Measurements from ENCODE around the gene TMEM140.

The TMEM140 gene

DNA sequence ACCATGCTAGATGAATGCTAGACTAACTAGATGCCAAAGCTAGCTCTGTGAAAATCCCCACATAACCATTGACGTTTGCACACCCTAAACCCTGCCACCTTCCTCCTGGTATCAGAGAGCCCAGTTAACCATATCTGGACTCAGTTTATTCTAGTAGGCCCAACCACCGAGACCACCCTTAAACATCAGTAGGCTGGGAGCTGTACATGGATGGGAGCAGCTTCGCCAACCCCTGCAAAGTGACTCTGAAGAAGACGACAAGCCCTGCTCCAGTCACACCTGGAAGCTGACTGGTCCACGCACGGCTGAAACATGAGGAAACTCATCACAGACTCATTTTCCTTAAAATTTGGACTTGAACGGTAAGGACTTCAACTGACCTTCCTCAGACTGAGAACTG lies 27.1 kb downstream of the TMEM140 start:
- no peak for DNase-seq (ENCODE audit: low read depth in 2 of 2)

DNA sequence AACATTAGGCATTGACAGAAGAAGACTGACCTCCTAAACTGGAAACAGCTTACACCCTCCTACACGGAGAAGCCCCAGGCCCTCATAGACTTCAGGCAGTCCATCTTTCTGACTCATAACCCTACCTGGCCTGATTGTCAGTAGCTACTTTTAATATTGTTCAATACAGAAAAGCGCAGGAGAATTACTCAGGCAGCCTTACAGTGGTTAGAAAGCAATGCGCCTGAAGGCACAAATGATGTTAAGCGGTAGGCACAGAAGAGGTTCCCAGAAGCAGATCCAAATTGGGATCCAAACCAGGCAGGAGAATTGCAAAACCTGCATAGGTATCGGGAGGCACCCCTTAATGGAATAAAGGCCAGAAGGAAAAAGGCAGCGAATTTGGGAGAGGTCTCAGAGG lies 28.1 kb downstream of the TMEM140 start:
- no peak for DNase-seq (ENCODE audit: low read depth in 2 of 2)

DNA sequence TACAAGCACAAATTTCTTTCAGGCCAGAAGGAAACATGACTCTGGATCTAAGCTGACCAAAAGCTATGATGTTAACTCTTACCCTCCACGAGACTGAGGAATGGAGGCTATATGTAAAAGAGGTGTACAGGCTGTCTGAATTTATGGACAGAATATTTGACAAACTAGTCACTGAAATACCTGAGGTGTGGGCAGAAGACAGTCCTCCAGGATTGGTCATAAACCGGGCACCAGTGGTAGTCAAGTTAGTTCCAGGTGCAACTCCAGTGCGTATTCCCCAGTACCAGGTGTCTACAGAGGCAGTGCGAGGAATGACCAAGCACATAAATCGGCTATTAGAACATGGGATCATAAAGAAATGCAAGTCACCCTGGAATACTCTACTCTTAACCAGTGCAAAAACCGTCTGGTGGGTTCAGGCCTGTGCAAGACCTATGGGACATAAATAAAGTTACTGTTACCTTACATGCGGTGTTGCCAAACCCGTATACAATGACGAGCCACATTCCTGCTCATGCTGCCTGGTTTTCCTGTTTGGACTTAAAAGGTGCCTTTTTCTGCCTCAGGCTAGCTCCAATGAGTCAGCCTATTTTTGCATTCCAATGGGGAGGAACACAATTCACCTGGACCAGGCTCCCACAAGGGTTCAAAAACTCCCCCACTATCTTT lies 29.3 kb downstream of the TMEM140 start:
- DNase-seq (ENCODE audit: low read depth in 2 of 2), result no peak

DNA sequence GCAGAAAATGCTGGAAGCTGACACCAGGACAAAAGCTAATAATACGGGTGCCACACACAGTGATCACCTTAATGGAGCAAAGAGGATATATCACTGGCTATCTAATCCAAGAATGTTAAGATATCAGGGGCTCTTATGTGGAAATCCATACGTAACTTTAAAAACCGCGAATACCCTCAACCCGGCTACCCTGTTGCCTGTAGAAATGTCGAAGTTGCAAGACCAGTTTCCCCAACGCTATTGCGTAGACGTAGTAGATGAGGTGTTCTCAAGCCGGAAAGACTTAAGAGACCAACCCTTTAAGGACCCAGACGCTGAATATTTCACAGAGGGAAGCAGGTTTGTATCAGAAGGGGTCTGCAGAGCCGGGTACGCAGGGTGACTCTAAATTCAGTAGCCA lies 30.5 kb downstream of the TMEM140 start:
- DNase-seq (ENCODE audit: low read depth in 2 of 2), result no peak

DNA sequence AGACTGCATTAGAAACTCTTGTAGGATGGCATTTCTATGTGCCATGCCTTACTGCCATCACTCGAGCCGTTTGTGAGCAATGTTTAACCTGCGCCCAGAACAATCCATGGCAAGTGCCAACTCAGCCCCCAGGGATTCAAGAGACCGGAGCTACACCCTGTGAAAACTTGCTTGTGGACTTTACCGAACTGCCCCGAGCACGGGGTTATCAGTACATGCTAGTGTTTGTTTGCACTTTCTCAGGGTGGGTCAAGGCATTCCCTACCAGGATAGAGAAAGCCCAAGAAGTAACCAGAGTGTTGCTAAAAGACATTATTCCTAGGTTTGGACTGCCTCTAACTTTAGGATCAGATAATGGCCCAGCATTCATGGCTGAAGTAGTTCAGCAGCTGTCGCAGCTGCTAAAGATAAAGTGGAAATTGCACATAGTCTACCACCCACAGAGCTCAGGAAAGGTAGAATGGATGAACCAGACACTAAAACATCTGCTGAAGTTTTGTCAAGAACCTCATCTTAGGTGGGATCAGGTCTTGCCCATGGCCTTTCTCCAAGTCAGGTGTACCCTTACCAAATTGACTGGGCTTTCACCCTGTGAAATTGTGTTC lies 31.6 kb downstream of the TMEM140 start:
- DNase-seq (ENCODE audit: low read depth in 2 of 2), result no peak

DNA sequence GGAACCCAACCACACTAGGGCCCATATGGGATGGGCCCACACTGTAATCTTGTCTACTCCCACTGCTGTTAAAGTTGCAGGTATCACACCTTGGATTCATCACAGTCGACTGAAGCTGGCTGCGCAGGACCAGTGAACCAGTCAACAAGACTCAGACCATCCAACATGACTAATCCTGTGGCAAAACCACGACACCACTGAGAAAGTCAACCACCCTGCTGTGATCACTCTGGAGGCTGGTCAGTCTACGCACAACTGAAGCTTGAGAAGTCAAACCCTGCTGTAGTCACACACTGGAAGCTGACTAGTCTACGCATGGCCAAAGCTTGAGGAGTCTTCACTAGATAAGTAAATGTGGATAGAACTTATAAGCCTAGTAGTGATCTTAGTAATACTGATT lies 32.2 kb downstream of the TMEM140 start:
- no peak for DNase-seq (ENCODE audit: low read depth in 2 of 2)

DNA sequence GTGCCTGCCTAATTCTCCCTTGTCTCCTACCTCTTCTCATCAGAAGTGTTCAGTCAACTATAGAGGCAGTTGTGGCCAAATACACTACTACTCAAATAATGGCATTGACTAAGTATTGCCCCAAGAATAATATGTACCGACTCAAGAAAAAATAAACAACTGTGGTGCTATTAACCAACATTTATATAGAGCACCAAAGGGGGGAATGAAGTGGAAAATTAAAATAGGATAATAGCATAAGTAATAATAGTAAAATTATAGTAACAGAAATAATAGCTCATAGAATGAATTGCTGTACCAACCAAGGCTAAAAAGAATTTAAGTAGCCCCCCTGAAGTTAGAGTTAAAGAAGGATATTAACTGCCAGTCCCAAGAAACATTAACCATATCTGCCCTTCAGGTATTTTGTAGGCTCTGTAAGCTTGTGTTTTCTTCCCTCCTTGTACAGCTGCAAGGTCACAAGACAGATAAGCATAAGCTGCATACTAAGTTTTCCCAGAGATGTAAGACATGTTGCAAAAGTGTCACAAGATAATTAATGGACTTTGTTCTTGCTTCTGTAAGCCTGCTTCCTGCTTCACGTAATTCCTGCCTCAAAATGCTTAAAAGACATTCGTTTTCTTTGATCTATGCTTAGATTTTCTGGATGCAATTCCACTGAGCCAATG lies 33.5 kb downstream of the TMEM140 start:
- DNase-seq (ENCODE audit: low read depth in 2 of 2), result no peak

DNA sequence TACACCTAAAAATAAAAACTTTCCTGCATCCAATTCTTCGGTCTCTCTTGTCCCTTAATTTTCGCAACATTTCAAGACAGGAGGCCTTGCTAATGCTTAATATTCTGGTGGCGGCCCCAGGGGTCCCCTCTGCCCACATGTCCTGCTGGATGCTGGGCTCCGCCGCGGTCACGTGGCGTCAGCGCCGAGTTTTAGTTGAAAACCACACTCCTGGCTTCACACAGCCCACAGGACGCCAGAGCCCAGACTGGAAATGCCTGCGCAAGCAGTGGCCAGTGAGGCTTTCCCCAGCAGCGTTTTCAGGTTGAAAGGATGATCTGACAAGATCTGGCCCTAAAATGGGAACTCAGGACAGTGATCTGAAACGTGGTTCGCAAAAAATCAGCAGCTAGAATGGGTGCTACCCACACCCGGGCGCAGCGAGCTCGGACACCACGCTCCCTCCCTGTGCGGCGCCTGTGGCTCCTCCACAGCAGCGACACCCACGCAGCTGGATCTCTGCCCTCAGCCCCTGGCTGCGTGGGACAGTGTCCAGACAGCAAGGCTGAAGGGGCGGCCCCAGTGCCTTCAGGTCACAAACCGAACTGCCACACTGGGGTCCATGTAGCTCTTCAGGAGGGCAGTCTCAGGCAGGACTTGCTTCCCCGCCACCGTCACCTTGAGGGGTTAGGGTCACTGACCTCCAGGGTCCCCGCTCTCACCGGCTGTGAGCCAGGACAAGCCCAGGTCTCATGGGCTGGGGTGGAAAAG lies 34.2 kb downstream of the TMEM140 start:
- no peak for DNase-seq (ENCODE audit: low read depth in 2 of 2)

DNA sequence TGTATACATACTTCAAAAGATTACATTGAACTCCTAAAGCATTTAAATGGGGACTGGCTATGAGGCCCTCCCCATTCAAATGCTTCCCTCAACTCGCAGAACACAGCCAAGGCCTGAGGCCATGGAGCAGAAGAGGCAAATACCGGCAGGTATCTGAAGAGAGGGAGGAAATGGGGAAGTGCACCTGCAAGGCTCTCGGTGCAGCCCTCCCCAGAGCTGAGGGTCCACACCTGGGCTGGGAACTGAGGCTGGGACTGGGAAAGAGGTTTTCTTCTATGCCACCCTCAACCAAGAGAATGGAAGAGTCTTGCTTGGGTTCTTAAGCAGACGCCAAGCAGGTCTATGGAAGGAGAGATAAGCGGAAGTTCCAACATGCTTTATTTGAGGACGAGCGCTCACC lies 35.6 kb downstream of the TMEM140 start:
- no peak for DNase-seq (ENCODE audit: low read depth in 2 of 2)

DNA sequence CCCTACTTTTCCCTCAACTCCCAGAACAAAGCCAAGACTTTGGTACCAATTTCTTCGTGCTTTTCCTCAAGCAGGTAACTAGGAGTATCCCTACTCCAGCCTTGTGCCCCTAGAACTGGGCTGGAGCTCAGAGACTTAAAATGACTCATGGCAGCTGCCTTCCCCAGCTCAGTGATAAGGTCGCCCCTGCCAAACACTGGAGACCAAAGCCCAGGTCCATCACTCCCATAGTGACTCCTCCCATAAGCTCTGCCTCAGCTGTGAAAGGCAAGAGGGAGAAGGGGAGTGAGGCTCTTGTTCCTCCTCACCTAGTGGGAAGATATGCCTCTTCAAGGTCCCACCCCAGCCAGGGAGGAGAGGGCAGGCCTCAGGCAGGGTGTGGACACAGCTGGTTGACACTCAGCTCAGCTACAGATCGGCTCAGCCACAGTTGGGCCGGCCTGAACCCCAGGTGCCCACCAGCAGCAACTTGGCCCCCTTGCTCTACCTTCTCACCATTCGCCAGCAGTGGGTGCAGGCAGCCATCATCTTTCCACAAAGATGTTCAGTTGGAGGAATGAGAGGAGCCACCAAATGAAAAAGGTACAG lies 36.5 kb downstream of the TMEM140 start:
- no peak for DNase-seq (ENCODE audit: low read depth in 2 of 2)

DNA sequence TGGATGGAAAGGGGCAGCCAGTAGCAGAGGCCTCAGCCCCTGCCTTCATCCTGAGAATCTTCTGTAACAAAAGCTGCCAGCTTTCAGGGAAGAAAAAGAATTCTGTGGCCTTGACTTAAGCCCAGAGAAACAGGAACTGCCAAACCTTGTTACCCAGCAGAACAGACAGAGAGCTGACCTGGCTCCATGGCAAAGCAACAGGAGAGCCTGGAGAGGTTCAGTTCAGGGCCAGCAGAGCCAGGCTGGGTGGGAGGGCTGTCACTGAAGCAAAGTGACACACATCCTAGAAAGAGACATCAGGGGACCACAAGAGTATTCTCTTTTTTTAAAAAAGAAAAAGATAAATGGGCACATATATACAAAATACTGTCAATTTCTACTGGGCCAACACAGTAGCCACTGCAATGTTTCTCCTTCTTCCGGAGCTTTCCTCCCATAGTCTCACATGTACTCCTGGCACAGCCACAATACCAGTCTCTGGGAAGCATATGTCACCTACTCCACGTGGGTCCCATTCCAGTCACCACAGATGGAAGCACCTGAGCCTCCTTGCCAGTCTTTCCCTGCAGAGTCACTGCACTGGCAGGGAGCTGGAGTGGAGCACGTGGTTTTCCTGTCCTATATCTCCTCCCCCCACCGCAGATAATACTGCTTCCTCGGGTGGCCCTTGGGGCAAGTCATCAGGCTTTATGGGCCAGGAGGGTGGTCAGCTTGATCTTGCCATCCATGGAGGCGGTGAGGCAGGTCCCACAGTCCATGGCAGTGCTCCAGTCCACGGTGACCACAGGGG lies 37.8 kb downstream of the TMEM140 start:
- DNase-seq (ENCODE audit: low read depth in 2 of 2), result no peak

DNA sequence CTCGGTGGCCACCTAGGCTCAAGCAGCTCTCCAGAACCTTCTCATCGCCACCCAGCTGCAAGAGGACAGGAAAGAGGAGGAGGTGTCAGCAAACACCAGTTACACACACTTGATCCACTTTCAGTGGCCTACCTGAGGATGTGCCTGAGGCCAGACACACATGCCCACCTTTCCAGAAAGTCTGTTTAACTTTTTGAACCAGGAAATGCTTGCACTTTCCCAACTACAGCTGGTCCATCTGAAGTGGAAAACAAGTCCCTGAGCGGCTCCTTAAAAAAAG lies 38.3 kb downstream of the TMEM140 start:
- no peak for DNase-seq (ENCODE audit: low read depth in 2 of 2)

DNA sequence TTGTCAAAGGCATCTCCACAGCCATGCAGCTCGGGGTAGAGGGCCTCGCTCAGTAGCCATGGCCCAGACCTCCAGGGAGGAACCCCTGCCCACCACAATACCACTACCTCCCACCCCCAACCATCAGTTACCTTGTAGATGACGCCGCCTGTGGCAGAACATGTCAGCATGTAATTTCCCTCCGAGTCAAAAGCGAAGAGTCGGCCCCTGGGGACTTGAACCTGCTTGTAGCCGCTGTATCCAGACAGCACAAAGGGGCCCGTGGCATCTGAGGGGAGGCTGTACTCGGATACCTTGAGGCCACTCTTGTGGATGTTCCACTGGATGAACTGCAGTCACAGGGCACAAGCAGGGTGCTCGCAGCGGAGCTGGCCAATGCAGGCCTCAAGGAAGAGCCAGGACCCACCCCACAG lies 39.0 kb downstream of the TMEM140 start:
- DNase-seq (ENCODE audit: low read depth in 2 of 2), result no peak

DNA sequence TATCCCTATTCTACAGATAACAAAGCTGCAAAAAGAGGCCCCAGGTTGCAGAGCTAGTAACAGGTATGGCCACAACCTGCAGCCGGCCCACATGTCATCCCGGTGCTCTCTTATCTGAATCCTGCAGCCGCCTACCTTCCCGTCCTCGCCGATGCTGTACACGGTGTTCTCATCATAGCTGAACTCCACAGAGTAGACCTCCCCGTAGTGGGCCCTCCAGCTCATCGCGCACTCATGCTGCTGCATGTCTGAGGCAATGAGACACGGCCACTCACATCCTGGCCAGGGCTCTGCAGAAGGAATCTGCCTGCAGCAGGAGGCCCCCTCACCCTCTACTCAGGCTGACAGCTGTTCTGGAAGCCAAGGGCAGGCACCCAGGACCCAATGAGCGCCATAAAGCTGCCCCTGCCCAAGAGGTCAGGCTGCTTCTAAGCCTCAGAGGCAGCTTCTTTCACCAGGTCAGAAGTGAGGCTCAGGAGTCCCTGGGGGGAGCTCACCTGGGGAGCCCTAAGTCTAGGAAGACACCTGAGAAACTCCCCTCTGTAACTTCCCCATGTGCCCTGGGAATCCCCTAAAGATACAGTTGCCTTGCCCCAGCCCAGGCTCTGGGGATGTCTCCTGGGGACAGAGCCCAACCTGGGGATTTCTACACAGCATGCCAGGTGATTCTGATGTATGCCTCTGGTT lies 40.6 kb downstream of the TMEM140 start:
- DNase-seq (ENCODE audit: low read depth in 2 of 2), result no peak

DNA sequence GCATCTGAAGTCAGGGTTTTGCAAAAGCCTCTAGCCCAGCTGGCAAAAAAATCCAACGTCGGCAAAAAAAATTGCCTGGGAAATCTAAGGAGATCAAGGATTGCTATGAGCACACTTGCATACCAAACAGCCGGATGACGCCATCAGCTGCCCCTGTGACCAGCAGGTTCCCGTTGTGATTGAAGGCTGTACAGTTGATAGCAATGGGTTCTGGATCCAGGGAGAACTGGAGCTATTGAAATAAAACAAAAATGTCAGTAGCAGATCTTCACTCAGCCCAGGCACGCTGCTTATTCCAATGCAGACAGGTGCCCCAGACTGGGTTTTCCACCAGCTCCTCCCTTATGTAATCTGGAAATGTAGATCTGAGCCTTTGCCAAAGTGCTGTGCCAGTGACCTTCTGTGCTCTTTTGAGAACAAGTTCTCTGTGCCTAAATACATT lies 41.4 kb downstream of the TMEM140 start:
- no peak for DNase-seq (ENCODE audit: low read depth in 2 of 2)

DNA sequence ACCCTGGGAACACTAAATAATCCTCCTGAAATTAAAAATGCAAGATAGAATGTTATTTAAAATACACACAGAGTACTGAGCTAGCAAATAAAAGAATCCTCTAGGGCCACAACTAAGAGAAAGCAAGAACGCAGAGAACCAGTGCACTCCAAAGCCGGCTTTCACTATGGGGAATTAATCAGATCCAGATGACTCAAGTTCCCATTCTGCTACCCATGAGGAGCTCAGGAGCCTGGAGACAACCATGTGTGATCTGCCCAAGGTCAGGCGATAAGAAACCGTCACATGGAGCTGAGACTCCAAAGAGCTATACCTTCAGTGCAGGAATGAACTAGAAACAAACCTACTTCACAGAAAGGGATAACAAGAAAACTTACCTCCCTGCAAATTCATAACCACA lies 42.1 kb downstream of the TMEM140 start:
- DNase-seq (ENCODE audit: low read depth in 2 of 2), result no peak

DNA sequence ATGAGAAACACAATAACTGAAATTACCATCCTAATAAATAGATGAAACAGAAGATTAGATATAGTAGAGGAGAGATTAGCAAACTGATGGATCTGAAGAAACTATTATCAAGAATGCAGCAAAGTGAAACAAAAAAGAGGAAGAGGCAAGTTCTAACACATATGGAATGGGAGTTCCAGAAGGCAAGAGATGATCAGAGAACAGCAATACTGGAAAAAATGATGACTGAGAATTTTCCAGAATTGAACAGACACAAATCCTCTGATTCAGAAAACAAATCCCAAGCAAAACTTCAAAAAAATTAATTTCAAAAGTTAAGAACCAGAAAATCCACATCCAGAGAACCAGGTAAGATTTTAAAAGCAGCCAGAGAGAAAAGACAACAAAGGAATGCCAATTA lies 42.8 kb downstream of the TMEM140 start:
- DNase-seq (ENCODE audit: low read depth in 2 of 2), result no peak

DNA sequence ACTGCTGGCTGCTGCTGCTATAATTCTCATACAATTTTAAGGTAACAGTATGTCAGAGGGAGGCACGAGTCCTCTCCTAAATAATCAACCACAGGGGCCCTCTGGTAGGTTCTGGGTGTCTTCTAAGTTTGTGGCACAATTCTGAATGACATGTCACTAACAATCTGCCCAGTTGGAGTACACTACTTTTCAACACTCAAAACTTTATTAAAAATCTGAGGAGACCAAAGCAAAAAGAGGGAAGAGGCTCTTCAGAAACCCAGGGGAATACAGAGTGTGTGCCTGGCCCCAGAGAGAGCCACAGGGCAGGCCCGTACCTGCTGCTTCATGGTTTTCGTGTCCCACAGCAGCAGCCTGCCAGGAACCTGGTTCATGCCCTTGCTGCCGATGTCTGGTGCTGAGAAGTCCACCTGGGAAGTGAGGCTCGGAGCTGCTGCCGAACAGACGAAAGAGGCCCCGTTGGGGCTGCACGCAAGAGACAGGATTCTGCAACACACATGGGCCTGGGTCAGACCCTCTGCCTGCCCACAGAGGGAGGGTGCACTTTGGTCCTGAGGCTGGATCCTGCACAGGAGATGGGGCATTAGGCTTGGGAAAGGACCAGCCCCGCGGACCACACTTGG lies 45.2 kb downstream of the TMEM140 start:
- DNase-seq (ENCODE audit: low read depth in 2 of 2), result no peak

DNA sequence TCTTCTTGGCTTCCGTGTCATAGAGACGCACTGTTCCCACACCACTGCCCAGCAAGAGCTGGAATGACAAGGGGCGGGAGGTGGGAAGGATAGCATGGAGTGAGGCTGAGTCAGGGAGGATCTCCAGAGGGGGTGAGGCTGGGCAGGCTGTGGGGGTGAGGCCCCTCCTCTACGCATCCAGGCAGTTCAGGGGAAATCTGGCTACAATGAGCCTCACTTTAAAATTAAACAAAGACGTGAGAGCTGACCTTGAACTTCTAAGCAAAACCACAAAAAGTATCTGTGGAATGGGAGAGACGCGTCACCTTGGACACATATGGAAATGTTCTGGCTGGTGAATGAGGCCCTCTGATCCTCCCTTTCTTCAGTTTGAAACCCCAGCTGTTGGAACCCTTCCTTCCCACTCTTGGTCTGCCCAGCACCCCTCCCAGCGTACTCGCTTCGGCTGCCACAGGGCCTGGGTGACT lies 45.8 kb downstream of the TMEM140 start:
- no peak for DNase-seq (ENCODE audit: low read depth in 2 of 2)

DNA sequence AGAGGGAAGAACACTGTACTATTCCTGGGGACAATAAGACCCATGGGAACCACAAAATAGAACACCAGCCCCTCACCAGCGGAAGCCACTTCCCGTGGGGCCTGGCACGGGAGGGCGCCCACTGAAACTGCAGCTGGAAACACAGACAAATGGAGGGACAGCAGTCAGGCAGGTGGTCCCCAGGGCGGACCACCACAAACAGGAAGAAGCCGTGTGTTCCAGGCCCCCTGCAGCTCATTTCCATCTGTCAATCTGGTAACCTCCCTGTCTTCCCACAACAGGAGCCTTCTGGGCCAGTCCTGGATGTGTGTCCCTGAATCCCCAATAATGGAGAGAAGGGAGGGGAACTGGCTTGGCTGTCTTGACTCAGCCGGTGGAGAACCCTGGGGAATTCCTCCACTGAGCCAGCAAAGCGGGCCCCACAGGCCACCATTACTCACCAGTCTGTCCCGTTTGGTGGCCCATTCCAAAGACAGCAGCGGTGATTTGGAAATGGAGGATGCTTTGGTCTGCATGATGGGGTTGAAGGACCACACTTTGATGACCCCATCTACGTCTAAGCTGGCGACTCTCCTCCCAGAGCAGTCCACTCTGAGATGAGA lies 46.7 kb downstream of the TMEM140 start:
- DNase-seq (ENCODE audit: low read depth in 2 of 2), result no peak
